GM19468 (cell line): ENCODE measurements around the gene SSBP2.
A peak's percentile ranks its signal among the peaks of the same experiment; 100 is the strongest.
"Not testable (repeated sequence)": the region's sequence is repeated elsewhere in the genome, so short reads cannot be mapped to it uniquely, and the experiment has no call there.

Experiments used
- ATAC-seq: cut with Tn5 transposase; IDR thresholded peaks from one replicate; pipeline ENCODE4 v1.9.1; 2021; ENCODE audit warnings: mild to moderate bottlenecking, moderate library complexity, moderate number of reproducible peaks; ENCODE audit not compliant: unreplicated experiment; ENCODE audit errors: extremely low read depth

The SSBP2 gene

GRCh38 chr5:81609810-81610375 lies 141.0 kb downstream of the SSBP2 start:
- no peak for ATAC-seq

GRCh38 chr5:81608976-81609375 lies 141.9 kb downstream of the SSBP2 start:
- no peak for ATAC-seq

- ATAC-seq = no peak
Observed at GRCh38 chr5:81607693-81608092, 143.2 kb downstream of the SSBP2 start.

- no peak for ATAC-seq
Observed at GRCh38 chr5:81606150-81606549, 144.7 kb downstream of the SSBP2 start.

GRCh38 chr5:81605299-81605698 lies 145.6 kb downstream of the SSBP2 start:
- ATAC-seq = no peak

DNA sequence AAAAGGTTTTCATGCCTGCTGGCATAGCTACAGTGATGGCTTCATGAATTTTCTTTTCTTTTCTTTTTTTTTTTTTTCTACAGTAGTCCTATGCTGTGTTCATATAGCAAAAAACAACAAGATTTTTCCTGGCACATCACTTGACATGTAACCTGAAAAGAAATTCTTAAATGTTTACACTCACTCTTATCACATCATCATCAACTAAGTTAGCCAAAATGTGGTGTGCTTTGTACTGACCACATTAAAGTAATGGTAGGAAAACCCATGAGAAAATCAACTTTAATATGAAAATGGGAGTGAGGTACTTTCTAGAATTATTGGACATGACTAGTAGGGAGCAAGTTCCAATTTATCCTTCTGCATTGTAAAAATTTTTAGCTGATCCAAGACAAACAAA lies 146.7 kb downstream of the SSBP2 start:
- no peak for ATAC-seq

DNA sequence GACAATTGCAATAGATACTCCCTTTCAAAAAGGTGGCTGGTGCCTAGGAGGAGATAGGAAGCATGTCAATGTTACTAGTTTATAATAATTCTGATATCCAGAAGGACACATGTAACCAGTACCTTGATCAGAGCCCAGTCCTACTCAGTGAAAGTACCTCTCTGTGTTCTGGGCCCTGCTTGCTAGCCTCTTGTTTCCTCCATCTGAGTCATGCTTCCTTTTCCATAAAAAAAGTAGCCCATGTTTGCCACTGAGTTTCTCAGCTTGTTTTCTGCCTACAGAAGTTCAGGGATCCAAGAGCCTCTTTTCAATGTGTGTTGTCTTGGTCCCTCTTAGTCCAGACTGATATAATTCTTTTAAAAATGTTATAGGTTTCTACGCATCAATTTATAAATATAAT lies 149.0 kb downstream of the SSBP2 start:
- ATAC-seq = no peak

DNA sequence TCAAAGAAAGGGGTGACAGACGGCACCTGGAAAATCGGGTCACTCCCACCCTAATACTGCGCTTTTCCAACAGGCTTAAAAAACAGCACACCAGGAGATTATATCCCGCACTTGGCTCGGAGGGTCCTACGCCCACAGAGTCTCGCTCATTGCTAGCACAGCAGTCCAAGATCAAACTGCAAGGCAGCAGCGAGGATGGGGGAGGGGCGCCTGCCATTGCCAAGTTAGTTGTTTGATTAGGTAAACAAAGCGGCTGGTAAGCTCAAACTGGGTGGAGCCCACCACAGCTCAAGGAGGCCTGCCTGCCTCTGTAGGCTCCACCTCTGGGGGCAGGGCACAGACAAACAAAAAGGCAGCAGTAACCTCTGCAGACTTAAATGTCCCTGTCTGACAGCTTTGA lies 158.8 kb downstream of the SSBP2 start:
- ATAC-seq = not testable (repeated sequence)

DNA sequence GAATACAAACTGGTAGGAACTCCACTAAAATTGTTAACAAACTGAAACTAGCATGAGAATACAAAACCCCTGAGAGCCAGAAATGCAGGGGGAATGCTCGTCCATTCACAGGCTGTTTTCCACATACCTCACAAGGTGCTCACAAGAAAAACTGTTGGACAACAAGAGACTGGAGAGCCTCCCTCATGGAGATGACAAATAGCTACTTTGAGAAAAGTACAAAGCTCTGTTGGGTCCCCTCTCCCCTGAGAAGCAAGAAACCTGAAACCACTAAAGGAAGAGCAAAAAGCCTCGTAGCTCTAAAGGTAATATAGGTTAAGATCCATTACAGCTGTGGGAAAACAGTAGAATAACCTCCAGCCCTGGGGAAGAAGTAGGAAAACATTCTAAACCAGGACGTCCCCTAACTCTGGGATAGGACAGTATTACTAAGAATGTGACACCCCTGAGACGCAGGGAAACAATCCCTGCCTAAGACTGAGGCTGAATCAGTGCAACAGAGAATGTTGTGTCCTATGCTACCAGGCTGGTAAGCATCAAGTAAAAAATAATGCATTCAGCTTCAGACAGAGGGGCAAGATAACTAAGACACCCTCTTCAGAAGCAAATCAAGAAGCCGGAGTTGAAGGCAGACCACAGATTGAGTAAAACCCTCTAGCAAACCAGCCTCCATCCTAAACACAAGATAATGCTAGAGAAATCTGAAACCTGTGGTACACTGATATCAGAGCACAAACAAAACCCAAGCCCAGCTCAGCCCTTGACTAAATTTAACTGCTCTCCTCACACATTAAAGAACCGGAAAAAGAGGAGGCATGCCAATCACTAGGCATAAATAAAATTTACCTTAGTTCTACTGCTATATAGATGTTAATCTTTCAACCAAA lies 160.2 kb downstream of the SSBP2 start:
- no peak for ATAC-seq

DNA sequence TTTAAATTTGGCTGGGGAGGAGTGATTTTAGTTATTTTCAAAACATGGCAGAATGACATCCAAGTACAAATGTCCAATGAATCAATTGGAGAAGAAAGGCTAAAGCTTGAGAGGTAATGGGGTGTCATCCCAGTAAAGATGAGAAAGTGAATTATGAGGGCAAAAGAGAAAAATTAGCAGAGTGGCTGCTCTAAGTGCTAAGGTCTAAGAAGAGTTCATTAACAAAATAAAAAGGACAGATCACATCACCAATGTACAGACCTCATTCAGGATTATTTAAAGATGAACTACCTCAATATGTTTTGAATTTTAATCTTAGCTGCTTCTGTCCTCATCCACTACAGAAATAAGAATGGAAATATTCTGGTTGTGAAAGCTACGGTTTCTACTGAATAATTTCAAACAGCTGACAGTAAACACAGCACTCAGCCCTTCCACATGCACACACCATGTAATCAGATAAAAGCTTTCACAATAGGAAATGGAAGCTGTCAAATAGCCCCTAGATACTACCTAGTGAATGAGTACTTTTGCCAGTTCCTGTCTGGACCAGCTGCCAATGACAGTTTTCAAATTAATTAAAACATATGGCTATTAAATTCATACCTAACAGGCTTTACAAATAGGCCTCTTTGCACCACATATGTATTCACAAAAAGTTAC lies 171.5 kb downstream of the SSBP2 start:
- ATAC-seq = peak; percentile 62

DNA sequence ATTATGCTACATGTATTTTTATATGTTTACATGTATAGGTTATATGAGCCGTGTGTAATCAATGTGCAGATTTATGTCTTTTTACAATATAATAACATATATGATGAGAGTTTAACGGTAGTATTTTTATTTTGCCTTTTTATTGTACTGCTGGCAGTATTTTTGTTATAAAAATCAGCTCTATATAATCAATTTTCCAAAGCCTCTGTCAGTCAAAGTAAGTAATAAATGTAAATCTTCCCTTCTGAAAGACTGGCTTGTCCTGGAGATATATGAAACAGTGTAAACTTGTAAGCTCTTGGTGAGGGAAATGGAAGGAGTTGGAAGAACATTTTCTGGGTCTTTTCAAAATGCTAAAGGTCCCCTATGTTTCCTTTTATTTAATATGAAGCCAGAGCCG lies 173.8 kb downstream of the SSBP2 start:
- no peak for ATAC-seq

GRCh38 chr5:81575924-81576323 lies 175.0 kb downstream of the SSBP2 start:
- no peak for ATAC-seq

GRCh38 chr5:81572201-81572600 lies 178.7 kb downstream of the SSBP2 start:
- ATAC-seq = no peak

DNA sequence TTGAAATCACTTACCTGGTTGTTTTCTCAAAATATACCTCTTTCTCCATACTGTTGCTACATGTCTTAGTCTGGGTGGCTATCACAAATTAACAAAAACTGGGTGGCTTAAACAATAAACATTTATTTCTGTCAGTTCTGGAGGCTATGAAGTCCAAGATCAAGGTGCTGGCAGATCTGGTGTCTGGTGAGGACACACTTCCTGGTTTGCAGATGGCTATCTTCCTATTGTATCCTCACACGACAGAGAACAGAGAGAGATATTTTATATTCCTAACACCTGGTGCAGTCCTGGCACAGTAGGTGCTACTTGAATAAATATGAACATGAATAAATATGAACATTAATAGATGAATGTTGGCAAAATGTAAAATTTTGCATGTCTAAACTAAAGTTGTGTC lies 192.7 kb downstream of the SSBP2 start:
- ATAC-seq = no peak

GRCh38 chr5:81556809-81557208 lies 194.1 kb downstream of the SSBP2 start:
- ATAC-seq = no peak

DNA sequence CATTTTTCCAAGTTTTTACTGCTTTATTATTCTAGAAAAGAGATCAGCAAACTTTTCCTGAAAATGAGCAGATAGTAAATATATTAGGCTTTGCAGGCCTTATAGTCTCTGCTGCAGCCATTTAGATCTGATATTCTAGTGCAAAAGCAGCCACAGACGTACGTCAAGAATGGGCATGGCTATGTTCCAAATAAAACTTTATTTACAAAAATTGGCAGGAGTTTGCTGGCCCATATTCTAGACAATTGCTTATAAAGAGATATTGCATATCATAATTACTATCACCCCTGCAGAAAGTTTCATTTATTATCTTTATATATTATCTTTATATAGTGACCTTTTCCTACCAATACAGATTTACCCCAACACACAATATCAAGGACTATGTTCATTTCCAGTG lies 195.0 kb downstream of the SSBP2 start:
- ATAC-seq = no peak

GRCh38 chr5:81554647-81555046 lies 196.2 kb downstream of the SSBP2 start:
- ATAC-seq = no peak

DNA sequence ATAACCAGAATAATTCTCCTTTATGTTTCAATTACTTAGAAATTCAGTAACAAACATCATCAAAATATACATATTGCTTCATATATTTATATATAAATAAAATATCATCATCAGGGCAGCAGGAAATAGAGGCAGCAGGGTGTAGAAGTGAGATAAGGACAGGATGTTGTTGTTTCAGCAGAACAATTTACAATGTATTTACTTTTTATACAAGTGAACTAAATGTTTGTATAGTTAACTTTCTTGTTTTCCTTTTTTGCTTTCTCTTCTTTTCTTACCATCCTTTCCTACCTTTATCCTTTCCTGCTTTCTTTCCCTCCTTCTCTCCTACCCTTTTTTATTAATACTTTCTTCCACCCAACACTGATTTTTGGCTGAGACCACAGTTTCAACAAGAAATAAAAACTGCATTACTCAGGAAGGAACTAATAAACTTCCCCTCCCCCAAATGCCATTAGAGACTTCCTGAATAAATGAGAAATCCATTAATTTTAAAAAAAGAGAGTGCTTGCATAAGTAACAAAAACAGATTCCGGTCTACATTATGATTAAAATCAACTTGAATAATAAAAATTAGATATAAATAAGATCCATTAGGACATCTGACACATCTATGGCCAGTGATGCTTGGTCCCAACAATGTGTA lies 197.2 kb downstream of the SSBP2 start:
- no peak for ATAC-seq

- ATAC-seq = no peak
Observed at GRCh38 chr5:81552852-81553566, 197.9 kb downstream of the SSBP2 start.

DNA sequence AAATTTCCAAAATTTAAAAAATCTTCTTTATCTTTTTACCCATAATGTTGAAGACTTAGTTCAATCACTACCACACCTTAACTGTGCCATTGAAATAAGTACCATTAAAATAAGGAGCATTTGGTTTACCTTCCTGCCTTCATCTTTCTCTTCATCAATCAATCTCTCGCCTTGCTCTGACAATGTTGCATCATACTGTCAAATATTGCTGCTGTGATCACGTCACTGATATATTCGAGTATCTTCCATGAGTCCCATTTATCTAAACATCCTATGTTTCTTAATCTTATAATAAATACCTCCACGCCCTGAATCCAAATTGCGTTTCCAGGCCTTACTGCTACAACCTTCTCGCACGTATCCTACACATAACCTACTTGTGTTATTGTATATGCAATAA lies 201.8 kb downstream of the SSBP2 start:
- no peak for ATAC-seq
